Neuronal stem cell (in vitro differentiated cells): ENCODE data around the gene LRRTM3.

Experiments used
- DNase-seq: peaks from one replicate; pipeline ENCODE4 v3.0.0-alpha.2; 2013; ENCODE audit warnings: low spot score
- H2AFZ ChIP-seq: one replicate; pipeline ENCODE4 v1.6.1; 2013; ENCODE audit warnings: mild to moderate bottlenecking, low read length, inconsistent platforms
- H2AK5ac ChIP-seq: 2 replicates; pipeline ENCODE4 v1.6.1; 2013; ENCODE audit warnings: low read depth, mild to moderate bottlenecking, inconsistent platforms, low read length, moderate library complexity, mixed read lengths
- H2BK120ac ChIP-seq: 2 replicates; pipeline ENCODE4 v1.6.1; 2013; ENCODE audit warnings: low read depth, mild to moderate bottlenecking, inconsistent platforms, low read length, moderate library complexity, mixed read lengths
- H2BK12ac ChIP-seq: one replicate; pipeline ENCODE4 v1.6.1; 2013; ENCODE audit warnings: low read length, inconsistent platforms
- H2BK15ac ChIP-seq: 2 replicates; pipeline ENCODE4 v1.6.1; 2013; ENCODE audit warnings: mild to moderate bottlenecking, low read length, inconsistent platforms, mixed read lengths
- H2BK5ac ChIP-seq: one replicate; pipeline ENCODE4 v1.6.1; 2013; ENCODE audit warnings: inconsistent platforms, mild to moderate bottlenecking, low read length, moderate library complexity
- H3K14ac ChIP-seq: one replicate; pipeline ENCODE4 v1.6.1; 2013; ENCODE audit warnings: low read length, inconsistent platforms
- H3K18ac ChIP-seq: 2 replicates; pipeline ENCODE4 v1.6.1; 2013; ENCODE audit warnings: low read length, inconsistent platforms
- H3K23ac ChIP-seq: 2 replicates; pipeline ENCODE4 v1.6.1; 2013; ENCODE audit warnings: low read depth, mild to moderate bottlenecking, mixed read lengths, low read length, inconsistent platforms; ENCODE audit not compliant: poor library complexity
- H3K27ac ChIP-seq: replicated peaks from 3 replicates; pipeline ENCODE4 v1.5.1; 2013; ENCODE audit warnings: low read length, inconsistent platforms
- H3K27me3 ChIP-seq, 3 experiments: 2 replicates each; pipeline ENCODE4 v1.6.1; 2013; ENCODE audit warnings: low read length in 3 of 3, mild to moderate bottlenecking in 2 of 3, inconsistent platforms in 1 of 3, low read depth in 1 of 3, mixed read lengths in 1 of 3, moderate library complexity in 1 of 3; ENCODE audit not compliant: control insufficient read depth in 3 of 3, insufficient read depth in 3 of 3
- H3K36me3 ChIP-seq, 2 donors: replicated peaks in 1 of 2; 2 replicates each; pipeline ENCODE4 v1.6.1; 2013; ENCODE audit warnings: low read length in 2 of 2; ENCODE audit not compliant: control insufficient read depth in 2 of 2, insufficient read depth in 2 of 2
- H3K4ac ChIP-seq: 2 replicates; pipeline ENCODE4 v1.6.1; 2013; ENCODE audit warnings: inconsistent platforms, mild to moderate bottlenecking, low read length, moderate library complexity
- H3K4me1 ChIP-seq, 2 donors: 1 replicate in 1 of 2; 2 replicates in 1 of 2; pipeline ENCODE4 v1.6.1; 2013; ENCODE audit warnings: low read length in 2 of 2, low read depth in 1 of 2; ENCODE audit not compliant: control insufficient read depth in 2 of 2, insufficient read depth in 1 of 2
- H3K4me2 ChIP-seq: one replicate; pipeline ENCODE4 v1.6.1; 2013; ENCODE audit warnings: mild to moderate bottlenecking, low read length, inconsistent platforms; ENCODE audit not compliant: insufficient read depth, poor library complexity, severe bottlenecking
- H3K4me3 ChIP-seq, 2 donors: 2 replicates each; pipeline ENCODE4 v1.5.1; 2013; ENCODE audit warnings: low read length in 2 of 2, mild to moderate bottlenecking in 2 of 2, inconsistent platforms in 1 of 2, moderate library complexity in 1 of 2
- H3K79me1 ChIP-seq: one replicate; pipeline ENCODE4 v1.6.1; 2013; ENCODE audit warnings: low read depth, mild to moderate bottlenecking, inconsistent platforms, low read length, moderate library complexity
- H3K9ac ChIP-seq: one replicate; pipeline ENCODE4 v1.6.1; 2013; ENCODE audit warnings: mild to moderate bottlenecking, low read depth, low read length, inconsistent platforms; ENCODE audit not compliant: poor library complexity
- H3K9me3 ChIP-seq, 2 donors: replicated peaks in 1 of 2; 2 replicates each; pipeline versions ENCODE3 to v1.6.1; 2013; ENCODE audit warnings: low read length in 2 of 2, mild to moderate bottlenecking in 2 of 2, inconsistent platforms in 1 of 2, low read depth in 1 of 2, mixed read lengths in 1 of 2, moderate library complexity in 1 of 2; ENCODE audit not compliant: control insufficient read depth in 2 of 2, insufficient read depth in 1 of 2
- H4K8ac ChIP-seq: one replicate; pipeline ENCODE4 v1.6.1; 2013; ENCODE audit warnings: low read depth, mild to moderate bottlenecking, inconsistent platforms, low read length, moderate library complexity
- H4K91ac ChIP-seq: one replicate; pipeline ENCODE4 v1.6.1; 2013; ENCODE audit warnings: low read length, low read depth, mild to moderate bottlenecking, inconsistent platforms; ENCODE audit not compliant: poor library complexity
- WGBS, 2 donors: extraction: QIAGEN DNeasy Blood & Tissue Kit; methylation state at CpG; one replicate each; pipeline ENCODE4 v1.1.7; 2013; ENCODE audit warnings: missing lambda C conversion rate in 2 of 2, mixed read lengths in 1 of 2; ENCODE audit not compliant: insufficient read length in 2 of 2, insufficient replicate concordance in 1 of 2; ENCODE audit errors: extremely low coverage in 2 of 2; 5-methylcytosine and 5-hydroxymethylcytosine counted together

LRRTM3 gene

GRCh38 chr10:67022099-67022498 is 96.3 kb downstream of the LRRTM3 start:
- no peak overlapping the region for H3K23ac ChIP-seq
- H3K36me3 ChIP-seq, result no peaks in the 10 kb centered on the region
- H3K9me3 ChIP-seq, result no peaks in the 10 kb centered on the region
- H3K27me3 ChIP-seq, result no peaks in the 10 kb centered on the region
- H3K4ac ChIP-seq, result no peak overlapping the region
- H3K27ac ChIP-seq, result no peak overlapping the region
- no peak overlapping the region for H3K4me3 ChIP-seq
- H3K79me1 ChIP-seq, result no peaks in the 10 kb centered on the region
- H4K8ac ChIP-seq, result no peak overlapping the region
- H2BK12ac ChIP-seq, result no peak overlapping the region
- H3K9ac ChIP-seq, result no peak overlapping the region
- no peak for DNase-seq
- no peak overlapping the region for H2BK120ac ChIP-seq
- no peak overlapping the region for H2AK5ac ChIP-seq
- no peak overlapping the region for H3K4me2 ChIP-seq
- no peak overlapping the region for H3K14ac ChIP-seq
- no peak overlapping the region for H2BK15ac ChIP-seq
- H2BK5ac ChIP-seq, result no peak overlapping the region
- no peak overlapping the region for H4K91ac ChIP-seq
- no peak overlapping the region for H3K18ac ChIP-seq
- peaks cover 0 to 9% of the 10 kb centered on the region in 2 donors for H3K4me1 ChIP-seq
- peak overlapping the region; percentile 70 for H2AFZ ChIP-seq

DNA sequence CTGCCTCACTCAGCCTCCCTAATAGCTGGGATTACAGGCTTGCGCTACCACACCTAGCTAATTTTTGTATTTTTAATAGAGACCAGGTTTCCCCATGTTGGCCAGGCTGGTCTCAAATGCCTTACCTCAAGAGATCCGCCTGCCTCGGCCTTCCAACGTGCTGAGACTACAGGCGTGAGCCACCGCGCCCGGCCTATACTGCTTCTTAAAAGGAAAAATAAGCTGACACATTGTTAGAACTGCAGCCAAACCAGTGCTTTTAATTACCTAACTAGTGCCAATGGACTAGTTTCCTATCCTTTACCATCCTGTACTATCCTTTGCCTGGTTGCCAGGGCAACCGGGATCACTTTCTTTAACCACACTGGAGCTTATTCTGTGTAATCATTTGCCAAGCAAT is 108.0 kb downstream of the LRRTM3 start:
- Histone ChIP-seq H3K18ac (no peak overlapping the region), H3K4me1 (no peaks in the 10 kb centered on the region), H2BK12ac (no peak overlapping the region), H3K79me1 (no peaks in the 10 kb centered on the region), H3K27ac (no peak overlapping the region), H3K9me3 (no peaks in the 10 kb centered on the region), H3K36me3 (no peaks in the 10 kb centered on the region), H3K9ac (no peak overlapping the region), H2BK15ac (no peak overlapping the region), H4K8ac (no peak overlapping the region), H3K4ac (no peak overlapping the region), H3K23ac (no peak overlapping the region), H3K14ac (no peak overlapping the region), H2BK5ac (no peak overlapping the region), H2AK5ac (no peak overlapping the region), H2BK120ac (no peak overlapping the region), H2AFZ (no peak overlapping the region), H4K91ac (no peak overlapping the region), H3K27me3 (no peaks in the 10 kb centered on the region), H3K4me3 (no peak overlapping the region), H3K4me2 (no peak overlapping the region)
- no peak for DNase-seq
- WGBS, 2 donors, result no CpG with 5 or more reads among the region's 9 CpGs

GRCh38 chr10:67036808-67037207 is 111.0 kb downstream of the LRRTM3 start:
- no peaks in the 10 kb centered on the region for H3K4me1 ChIP-seq
- H3K18ac ChIP-seq, result no peak overlapping the region
- H2BK12ac ChIP-seq, result no peak overlapping the region
- no peak overlapping the region for H4K91ac ChIP-seq
- no peak overlapping the region for H3K14ac ChIP-seq
- no peak overlapping the region for H2BK15ac ChIP-seq
- no peak overlapping the region for H2BK5ac ChIP-seq
- no peak overlapping the region for H4K8ac ChIP-seq
- no peaks in the 10 kb centered on the region for H3K79me1 ChIP-seq
- no peak overlapping the region for H3K27ac ChIP-seq
- H2AK5ac ChIP-seq, result no peak overlapping the region
- no CpG with 5 or more reads among the region's 2 CpGs for WGBS, 2 donors
- H3K27me3 ChIP-seq, result no peaks in the 10 kb centered on the region
- no peak overlapping the region for H3K4me3 ChIP-seq
- H3K9ac ChIP-seq, result no peak overlapping the region
- H3K36me3 ChIP-seq, result no peaks in the 10 kb centered on the region
- no peaks in the 10 kb centered on the region for H3K9me3 ChIP-seq
- H3K4me2 ChIP-seq, result no peak overlapping the region
- H2BK120ac ChIP-seq, result no peak overlapping the region
- H2AFZ ChIP-seq, result no peak overlapping the region
- no peak overlapping the region for H3K4ac ChIP-seq
- no peak for DNase-seq
- no peak overlapping the region for H3K23ac ChIP-seq

DNA sequence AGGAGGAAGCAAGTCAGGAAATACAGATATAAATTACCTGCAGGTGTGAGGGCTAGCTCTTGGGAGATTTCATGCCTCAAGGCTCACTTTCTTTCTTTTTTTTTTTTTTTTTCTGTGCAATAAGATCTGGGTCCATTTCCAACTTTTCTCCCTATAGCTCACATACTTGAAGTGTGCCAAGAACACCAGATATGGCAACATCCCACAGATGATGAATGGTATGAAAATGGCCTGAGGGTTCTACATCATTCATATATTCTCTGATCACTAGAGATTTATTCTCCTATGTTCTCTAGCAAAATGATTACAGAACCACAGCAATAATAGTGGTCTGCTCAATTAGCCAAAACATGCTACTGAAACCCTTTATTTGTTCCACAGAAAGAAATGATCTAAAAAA is 117.2 kb downstream of the LRRTM3 start:
- Histone ChIP-seq H3K79me1 (no peaks in the 10 kb centered on the region), H2BK120ac (no peak overlapping the region), H3K27me3 (no peaks in the 10 kb centered on the region), H4K8ac (no peak overlapping the region), H2BK5ac (no peak overlapping the region), H3K4ac (no peak overlapping the region), H2AK5ac (no peak overlapping the region), H3K9me3 (peaks cover 2% of the 10 kb centered on the region in 2 donors), H2AFZ (no peak overlapping the region), H3K36me3 (no peaks in the 10 kb centered on the region), H3K27ac (no peak overlapping the region), H3K4me3 (no peak overlapping the region), H3K23ac (no peak overlapping the region), H2BK15ac (no peak overlapping the region), H3K14ac (no peak overlapping the region), H3K4me1 (no peaks in the 10 kb centered on the region), H3K9ac (no peak overlapping the region), H3K4me2 (no peak overlapping the region), H2BK12ac (no peak overlapping the region), H3K18ac (no peak overlapping the region), H4K91ac (no peak overlapping the region)
- no peak for DNase-seq
